Activated CD4-positive, alpha-beta T cell treated with anti-CD3 and anti-CD28 coated beads, Interleukin-10, Interleukin-2, amounts not matched to agents 100 ng/mL and 50 ng/mL, durations not matched to agents 16 hours and 8 hours (primary cell): ENCODE results near the gene CFAP100.
A peak's percentile ranks its signal among the peaks of the same experiment; 100 is the strongest.

Experiments
- DNase-seq: peaks from one replicate; pipeline ENCODE4 v3.0.0-alpha.2; 2020

Gene CFAP100

DNA sequence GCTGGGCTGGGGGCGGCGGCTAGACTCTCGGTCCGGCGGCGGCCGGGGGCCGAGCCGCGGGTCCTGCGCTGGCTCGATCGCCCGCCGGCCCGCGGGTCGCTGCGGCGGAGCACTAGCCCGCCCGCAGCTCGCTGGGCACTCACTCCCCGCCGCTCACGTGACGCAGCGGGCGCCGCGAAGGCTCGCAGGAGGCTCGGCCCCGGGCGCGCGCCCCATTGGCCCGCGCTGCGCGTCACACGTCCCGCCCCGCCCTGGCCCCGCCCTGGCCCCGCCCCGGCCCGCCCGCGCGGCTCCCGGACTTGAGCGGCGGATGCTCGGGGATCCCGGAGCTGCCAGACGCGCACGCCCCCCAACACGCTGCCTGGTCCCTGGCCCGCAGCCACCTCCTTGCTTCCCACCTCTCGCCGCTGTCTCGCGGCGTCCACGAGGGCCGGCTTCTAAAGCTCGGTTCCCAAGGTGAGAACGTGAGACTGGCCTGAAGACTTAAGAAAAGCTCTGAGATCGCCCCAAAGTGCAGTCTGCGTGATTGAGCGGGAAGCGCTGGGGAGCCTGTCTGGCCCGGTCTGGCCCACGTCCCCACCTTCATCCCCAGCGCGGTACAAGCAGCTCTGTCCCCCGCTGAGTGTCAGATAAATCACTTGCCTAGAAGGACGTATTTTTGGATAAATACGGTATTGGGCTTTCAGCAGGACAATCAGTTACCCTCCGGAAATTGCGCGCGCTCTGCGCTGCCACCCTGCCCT, 37.2 kb upstream of the CFAP100 start, which contains the start of gene KLF15:
Gene KLF15, minus strand, starts transcription at position 114 of the 743 bp plus-strand sequence. CDS start 4,486 bp downstream, outside the sequence.
- peak; percentile 84 for DNase-seq

DNA sequence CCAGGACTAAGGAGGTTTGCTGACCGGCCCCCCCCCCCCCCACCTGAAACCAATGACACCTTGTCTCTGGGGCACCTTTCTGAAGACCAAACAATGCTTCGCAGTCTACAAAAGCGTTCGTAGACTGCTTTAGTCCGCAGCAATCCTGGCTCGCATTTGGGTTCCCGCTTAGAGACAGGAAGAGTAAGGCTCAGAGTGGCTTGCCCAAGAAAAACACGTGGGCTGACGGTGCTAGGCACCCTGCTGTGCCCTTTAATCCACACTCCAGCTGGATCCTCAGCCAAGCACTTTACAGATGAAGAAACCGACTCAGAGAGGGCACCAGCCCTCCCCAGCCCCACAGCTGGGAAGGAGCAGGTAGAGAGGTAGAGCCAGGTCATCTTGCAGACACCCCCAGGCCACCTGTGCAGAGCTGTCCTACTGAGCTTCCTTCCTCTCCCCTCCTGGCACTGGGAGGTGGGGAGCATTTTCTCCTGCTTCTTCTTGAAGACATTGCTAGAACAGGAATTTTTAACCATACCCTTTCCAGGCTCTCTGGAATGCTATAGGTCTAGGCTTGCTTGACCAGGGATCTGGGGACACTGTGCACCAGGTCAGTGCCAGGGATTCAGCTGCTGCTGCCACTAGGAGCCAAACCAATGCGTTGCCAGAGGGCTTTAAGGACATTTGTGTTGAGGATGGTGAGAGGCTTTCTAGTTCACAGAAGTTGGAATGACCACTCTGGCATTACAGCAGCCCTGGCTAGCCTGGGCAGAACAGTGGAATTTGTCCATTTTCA, 36.5 kb upstream of the CFAP100 start:
- no peak for DNase-seq

- DNase-seq, result no peak
Observed at GRCh38 chr3:126358816-126359181, 35.9 kb upstream of the CFAP100 start.

DNA sequence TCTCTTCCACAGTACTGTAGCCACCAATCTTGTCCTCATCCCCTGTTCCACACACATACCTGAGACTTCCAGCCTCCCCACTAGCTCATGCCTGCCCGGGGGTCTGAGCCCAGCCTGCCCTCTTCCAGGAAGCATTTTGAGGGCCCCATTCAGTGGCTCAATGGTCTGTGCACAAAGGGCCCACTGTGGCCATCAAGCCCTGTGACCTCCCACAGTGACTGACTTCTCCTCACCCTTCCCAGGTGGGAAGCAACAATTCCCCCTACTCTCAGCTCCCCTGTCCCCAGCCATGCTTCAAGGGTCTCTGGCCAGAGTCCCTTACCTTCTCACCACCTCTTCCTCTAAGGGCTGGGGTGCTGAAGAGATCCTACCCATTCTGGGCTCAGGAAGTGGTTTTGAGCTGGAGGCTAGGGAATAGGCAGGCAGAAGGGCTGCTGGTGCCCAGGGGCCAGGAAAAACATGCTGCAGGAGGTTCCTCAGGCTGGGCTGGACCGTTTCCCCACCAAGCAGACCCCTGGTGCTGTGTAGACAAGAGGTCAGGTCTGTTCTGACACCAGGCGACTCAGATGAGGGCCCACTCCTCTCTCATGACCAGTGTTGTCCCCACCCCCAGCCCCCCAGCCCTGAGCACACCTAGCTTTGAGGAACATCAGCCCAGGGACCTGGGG, 34.5 kb upstream of the CFAP100 start:
- no peak for DNase-seq

GRCh38 chr3:126360714-126361060, 34.0 kb upstream of the CFAP100 start:
- no peak for DNase-seq

DNA sequence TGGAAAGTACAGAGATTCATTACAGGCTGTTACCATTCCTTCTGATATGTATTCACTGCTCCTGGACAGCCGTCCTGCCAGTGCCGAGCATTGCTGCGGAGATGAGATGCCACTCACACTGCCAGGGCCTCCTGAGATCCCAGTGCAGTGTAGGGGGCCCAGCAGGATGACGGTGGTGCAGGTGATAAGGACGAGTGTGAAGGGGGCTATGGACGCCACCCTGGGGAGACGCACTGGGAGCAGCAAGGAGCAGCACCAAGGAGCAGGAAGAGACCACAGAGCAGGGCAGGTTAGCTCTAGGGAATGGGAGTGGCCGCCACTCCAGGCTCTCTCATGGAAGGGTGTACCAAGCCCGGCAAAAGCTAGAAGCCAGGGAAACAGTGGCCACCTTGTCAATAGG, 33.5 kb upstream of the CFAP100 start:
- DNase-seq, result no peak

GRCh38 chr3:126364130-126364695, 30.5 kb upstream of the CFAP100 start:
- DNase-seq, result no peak

- no peak for DNase-seq
Observed at GRCh38 chr3:126364731-126365301, 29.9 kb upstream of the CFAP100 start.

GRCh38 chr3:126365351-126366277, 29.1 kb upstream of the CFAP100 start:
- no peak for DNase-seq

GRCh38 chr3:126367316-126367805, 27.3 kb upstream of the CFAP100 start:
- DNase-seq, result no peak

- no peak for DNase-seq
Observed at GRCh38 chr3:126369490-126369889, 25.2 kb upstream of the CFAP100 start.

DNA sequence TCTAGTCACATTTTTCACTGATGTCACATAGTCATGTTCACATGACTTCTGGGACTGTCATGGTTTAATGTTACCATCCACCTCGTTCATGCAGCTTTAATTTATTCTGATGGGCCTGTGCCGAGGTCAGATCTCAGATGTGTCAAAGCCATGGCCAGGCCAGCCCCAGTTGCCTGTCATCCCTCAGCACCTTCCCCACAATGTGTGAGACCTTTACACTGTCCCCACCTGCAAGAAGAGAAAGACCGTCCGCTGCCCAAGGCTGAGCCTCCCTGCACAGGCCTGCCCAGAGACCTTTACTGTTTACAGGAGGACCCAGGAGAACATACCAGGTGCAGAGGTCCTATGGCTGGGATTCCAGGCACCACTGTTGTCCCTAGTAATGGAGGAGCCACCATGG, 24.7 kb upstream of the CFAP100 start:
- DNase-seq, result no peak

GRCh38 chr3:126370606-126371005, 24.1 kb upstream of the CFAP100 start:
- DNase-seq, result no peak

GRCh38 chr3:126371096-126371705, 23.5 kb upstream of the CFAP100 start:
- DNase-seq, result no peak

DNA sequence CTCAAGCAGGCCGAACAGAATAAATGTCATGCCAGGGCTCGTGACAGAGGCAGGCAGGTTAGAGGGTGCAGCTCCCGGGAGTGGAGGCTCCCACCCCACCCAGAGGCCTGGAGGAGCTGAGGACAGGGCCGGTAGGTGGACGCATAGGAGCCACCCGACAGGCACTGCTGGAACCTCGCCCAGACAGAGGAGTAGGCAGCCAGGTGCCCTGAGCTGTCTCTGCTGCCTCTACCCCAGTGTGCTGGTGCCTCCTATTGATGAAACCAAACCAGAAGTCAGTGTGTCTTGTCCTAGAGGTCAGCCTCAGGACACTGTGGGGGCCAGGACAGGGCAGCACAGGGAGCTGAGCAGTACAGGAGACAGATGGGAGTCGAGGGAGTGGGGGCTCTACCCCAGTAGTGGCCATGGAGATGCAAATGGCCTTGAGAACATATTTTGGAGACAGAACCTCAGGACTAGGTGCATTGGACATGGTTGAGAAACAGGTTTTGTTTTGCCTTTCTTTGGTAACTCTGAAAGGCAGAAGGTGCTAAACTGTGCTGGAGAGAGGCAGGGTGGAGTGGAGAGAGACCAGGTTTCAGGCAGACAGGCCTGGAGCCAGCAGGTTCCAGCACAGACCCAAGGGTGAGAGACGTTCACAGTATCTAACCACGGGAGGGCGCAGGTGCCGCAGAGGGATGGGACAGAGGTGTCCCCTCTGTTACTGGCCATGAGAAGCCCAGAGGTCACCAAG, 22.1 kb upstream of the CFAP100 start:
- no peak for DNase-seq

DNA sequence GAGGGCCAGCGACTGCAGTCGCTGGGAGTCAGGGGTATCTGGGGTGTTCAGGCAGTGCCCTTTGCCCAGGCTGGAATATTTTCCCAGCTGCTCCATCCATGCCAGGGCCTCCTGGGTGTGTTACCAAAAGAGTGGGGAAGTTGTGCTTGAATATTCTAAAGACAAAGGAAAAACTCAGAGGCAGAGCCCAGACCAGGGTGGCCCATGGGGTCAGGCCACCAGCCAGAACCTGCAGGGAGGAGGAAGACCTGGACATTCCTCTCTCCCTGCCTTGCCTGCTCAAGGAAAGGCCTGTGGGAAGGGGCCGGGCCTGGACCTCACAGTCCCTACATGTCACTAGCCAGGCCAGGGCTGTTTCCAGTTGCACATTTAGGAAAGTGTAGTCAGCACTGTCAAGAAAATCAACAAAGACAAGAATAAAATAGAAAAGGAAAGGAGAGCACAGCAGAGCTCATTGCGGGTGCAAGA, 21.5 kb upstream of the CFAP100 start:
- no peak for DNase-seq

- no peak for DNase-seq
Observed at GRCh38 chr3:126373682-126374601, 20.8 kb upstream of the CFAP100 start.

DNA sequence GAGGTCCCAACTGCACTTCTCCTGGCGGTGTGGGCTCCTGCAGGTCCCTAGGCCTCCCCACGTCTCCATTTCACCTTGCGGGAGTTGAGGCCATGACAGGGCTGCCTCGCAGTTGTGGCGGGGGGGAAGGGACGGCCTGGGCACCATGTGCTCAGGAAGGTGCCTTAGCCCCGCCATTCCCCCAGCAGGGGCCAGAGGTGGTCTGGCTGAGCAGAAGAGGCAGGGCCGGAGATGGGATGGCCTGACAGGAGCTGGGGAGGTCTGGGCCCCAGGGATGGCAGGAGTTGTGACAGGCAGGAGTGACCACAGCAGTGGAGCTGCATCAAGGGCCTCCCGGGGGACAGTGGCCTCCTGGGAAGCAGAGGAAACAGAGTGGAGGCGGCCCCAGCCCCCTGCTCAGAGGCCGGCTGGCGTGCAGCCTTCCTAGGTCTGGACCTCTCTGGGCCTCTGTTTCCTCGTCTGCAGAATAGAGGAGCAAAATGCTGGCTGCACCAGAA, 18.8 kb upstream of the CFAP100 start:
- no peak for DNase-seq

- DNase-seq, result no peak
Observed at GRCh38 chr3:126376444-126376843, 18.3 kb upstream of the CFAP100 start.
